Sigmoid colon (tissue), 4 donors: Measurements from ENCODE around the gene SDK1.

Experiments
- CTCF ChIP-seq, 4 experiments: fragments of 450-650 bp in 3 of 4; fragments of 200-600 bp in 1 of 4; IDR thresholded peaks; one replicate each; pipeline ENCODE4 v1.5.1; 2016 to 2019; ENCODE audit warnings: antibody characterized with exemption in 4 of 4, mild to moderate bottlenecking in 3 of 4, moderate library complexity in 2 of 4
- EP300 ChIP-seq, 4 donors: sonication (generic); formaldehyde crosslinking; IDR thresholded peaks; one replicate each; pipeline ENCODE4 v1.6.1; 2017; ENCODE audit warnings: antibody characterized with exemption in 4 of 4
- POLR2A ChIP-seq, 2 donors: fragments of 450-650 bp; IDR thresholded peaks; one replicate each; pipeline ENCODE4 v1.6.1; 2016; ENCODE audit warnings: antibody characterized with exemption in 2 of 2, mild to moderate bottlenecking in 2 of 2, moderate library complexity in 2 of 2
- POLR2AphosphoS5 ChIP-seq, 4 donors: sonication (generic); formaldehyde crosslinking; IDR thresholded peaks; one replicate each; pipeline ENCODE4 v1.6.1; 2017; ENCODE audit warnings: antibody characterized with exemption in 4 of 4

- TF ChIP-seq CTCF (IDR thresholded peaks at IDR 0.05) (no peak), POLR2A (IDR thresholded peaks at IDR 0.05) (no peak), EP300 (IDR thresholded peaks at IDR 0.05) (no peak), POLR2AphosphoS5 (IDR thresholded peaks at IDR 0.05) (no peak)
Measured at GRCh38 chr7:3594901-3595300, 293.8 kb downstream of the SDK1 start.
